Activated T-cell treated with anti-CD3 and anti-CD28 coated beads for 1 hour (primary cell): ENCODE data around the gene AKR1B15.
A peak's percentile ranks its signal among the peaks of the same experiment; 100 is the strongest.
"Not testable (repeated sequence)": the region's sequence is repeated elsewhere in the genome, so short reads cannot be mapped to it uniquely, and the experiment has no call there.

Experiments
- DNase-seq: peaks from one replicate; pipeline ENCODE4 v3.0.0-alpha.2; 2020; ENCODE audit warnings: low read depth

AKR1B15 gene

GRCh38 chr7:134563398-134563749, 14.5 kb downstream of the AKR1B15 start:
- DNase-seq: not testable (repeated sequence)

- DNase-seq: no peak
Measured at GRCh38 chr7:134565643-134566136, 16.8 kb downstream of the AKR1B15 start.

GRCh38 chr7:134567368-134567767, 18.5 kb downstream of the AKR1B15 start:
- DNase-seq: no peak

DNA sequence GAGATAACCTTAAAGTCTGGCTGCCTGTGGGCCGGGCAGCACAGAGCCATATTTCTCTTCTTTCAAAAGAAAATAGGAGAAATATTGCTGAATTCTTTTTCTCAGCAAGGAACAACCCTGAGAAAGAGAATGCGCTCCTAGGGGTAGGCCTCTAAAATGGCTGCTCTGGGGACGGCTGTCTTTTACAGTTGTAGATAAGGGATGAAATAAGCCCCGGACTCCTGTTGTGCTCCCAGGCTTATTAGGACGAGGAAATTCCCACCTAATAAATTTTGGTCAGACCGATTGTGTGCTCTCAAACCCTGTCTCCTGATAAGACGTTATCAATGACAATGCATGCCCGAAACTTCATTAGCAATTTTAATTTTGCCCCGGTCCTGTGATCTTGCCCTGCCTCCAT, 21.1 kb downstream of the AKR1B15 start:
- DNase-seq: not testable (repeated sequence)

GRCh38 chr7:134571101-134571500, 22.2 kb downstream of the AKR1B15 start:
- no peak for DNase-seq

GRCh38 chr7:134571746-134572461, 23.0 kb downstream of the AKR1B15 start:
- no peak for DNase-seq

DNA sequence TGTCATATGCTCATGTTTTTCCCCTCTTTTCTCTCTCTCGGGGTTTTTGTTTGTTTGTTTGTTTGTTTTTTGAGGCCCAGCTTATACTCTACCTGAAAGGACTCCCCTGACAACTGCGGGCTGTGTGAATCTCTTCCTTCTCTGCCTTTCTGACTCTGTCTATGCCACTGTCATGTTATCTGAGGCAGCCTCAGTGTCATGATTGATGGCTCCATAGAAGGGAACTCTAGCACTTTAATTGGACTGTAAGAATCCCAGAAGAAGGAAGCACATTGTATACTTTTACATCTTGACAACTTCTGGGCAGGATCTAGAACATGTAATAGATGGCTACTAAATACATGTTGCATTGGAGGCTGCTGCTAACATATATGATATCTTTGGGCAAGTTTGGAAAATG, 25.4 kb downstream of the AKR1B15 start:
- no peak for DNase-seq

GRCh38 chr7:134584290-134584689, 35.4 kb downstream of the AKR1B15 start:
- no peak for DNase-seq

GRCh38 chr7:134585897-134586296, 37.0 kb downstream of the AKR1B15 start:
- no peak for DNase-seq

DNA sequence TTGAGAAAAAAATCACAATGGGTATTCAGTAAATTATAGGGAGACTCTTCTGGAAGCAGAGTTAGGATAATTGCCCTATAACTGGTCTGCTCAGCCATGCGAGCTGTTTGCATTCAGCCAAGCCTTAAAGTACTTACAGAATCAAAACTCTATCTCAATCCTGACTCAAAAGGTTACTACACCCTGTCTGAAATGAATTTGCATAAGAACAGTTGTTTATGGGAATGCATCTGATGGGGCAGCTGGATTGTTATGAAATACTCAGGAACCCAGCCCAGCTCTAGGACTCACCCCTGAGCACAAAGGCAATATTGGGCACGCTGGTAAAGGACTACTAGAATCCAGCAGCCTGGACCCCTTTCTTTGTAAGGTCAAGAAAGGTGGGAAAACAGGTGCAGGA, 38.8 kb downstream of the AKR1B15 start:
- no peak for DNase-seq

DNA sequence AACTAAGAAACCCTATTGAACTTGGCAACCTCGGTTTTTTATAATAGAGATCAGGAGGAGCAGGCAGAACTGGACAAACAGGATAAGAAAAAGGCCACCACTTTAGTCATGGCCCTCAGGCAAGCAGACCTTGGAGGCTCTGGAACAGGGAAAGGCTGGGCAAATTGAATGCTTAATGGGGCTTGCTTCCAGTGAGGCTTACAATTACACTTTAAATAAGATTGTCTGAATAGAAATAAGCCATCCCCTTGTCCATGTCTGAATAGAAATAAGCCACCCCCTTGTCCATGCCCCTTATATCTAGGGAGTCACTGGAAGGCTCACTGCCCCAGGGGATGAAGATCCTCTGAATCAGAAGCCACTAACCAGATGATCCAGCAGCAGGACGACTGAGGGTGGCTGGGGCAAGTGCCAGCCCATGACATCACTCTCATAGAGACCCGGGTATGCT, 40.6 kb downstream of the AKR1B15 start:
- no peak for DNase-seq

DNA sequence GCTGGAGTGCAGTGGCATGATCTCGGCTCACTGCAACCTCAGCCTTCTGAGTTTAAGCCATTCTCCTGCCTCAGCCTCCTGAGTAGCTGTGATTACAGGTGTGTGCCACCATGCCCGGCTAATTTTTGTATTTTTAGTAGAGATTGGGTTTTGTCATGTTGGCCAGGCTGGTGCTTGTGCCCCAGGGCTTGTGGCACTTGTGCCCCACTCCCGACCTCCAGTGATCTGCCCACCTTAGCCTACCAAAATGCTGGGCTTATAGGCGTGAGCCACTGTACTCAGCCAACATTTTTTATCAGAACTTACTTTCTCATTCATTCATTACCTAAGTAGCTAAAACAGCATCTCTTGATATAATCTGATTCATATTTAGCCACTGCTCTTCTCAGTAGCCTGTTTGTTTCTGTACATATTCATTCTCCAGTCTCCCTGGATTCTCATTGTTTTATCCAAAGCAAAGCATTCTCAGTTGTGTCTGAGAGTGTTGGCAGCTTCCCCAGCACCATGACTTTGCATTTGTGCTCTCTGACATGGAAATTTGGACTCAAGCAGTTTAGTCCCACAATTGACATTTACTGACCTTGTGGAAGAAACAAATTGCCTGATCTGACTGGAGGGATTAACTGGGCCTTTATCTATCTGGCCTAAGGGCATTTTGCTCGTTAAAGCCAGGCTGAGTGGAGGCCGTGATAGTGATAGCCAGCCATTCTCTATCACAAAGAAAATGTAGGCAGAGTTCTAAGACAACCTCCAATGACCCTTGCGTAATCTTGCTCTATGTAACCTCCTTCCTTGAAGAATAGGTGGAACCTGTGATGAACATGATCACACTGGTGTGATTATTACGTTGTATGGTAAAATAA, 44.9 kb downstream of the AKR1B15 start:
- no peak for DNase-seq

DNA sequence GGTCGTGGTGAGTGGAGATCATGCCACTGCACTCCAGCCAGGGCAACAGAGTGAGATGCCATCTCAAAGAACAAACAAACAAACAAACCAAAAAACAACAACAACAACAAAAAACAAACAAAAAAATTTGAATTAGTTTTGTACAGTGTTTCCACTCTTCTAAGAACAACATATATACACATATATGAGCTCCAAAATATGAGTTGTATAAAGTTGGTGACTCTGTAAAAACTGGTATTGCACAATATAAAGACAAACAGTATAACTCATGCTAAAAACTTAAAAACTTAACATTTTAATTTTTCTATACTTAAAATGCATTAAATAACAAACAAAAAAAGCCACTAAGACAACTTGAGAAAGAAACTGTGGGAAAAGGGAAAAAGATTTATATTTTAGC, 46.0 kb downstream of the AKR1B15 start:
- DNase-seq: no peak

- DNase-seq: no peak
Measured at GRCh38 chr7:134599371-134599770, 50.5 kb downstream of the AKR1B15 start.

GRCh38 chr7:134601459-134601858, 52.5 kb downstream of the AKR1B15 start:
- DNase-seq: no peak

DNA sequence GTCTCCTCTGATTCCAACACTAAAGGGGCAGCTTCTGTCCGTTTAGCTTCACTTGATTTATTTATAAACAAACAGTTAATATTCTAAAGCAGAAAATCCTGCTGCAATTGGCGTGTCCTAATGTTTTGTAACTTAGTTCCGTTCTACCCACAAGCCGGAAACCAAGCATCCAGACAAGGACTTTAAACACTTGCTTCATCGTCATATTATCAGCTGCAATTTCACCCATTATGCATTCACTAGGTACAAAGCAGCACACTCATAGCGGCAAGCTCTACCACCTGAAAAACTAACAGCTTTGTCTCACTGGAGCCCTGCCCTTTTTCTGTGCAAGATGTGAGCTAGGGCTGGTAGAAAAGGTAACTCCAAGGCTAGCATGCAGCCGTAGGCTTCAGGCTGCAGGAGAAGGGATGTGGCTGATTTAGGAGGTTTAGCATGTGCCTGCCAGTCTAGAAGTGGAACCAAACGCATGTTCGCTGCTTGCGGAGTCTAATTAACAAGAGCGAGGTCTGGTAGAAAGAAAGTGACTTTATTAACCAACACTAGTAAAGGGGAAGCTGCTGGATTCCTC, 54.1 kb downstream of the AKR1B15 start:
- DNase-seq: no peak

GRCh38 chr7:134605978-134606923, 57.3 kb downstream of the AKR1B15 start:
- peak; percentile 41 for DNase-seq

- no peak for DNase-seq
Measured at GRCh38 chr7:134611611-134612151, 62.8 kb downstream of the AKR1B15 start.

- no peak for DNase-seq
Measured at GRCh38 chr7:134612197-134612596, 63.3 kb downstream of the AKR1B15 start.

DNA sequence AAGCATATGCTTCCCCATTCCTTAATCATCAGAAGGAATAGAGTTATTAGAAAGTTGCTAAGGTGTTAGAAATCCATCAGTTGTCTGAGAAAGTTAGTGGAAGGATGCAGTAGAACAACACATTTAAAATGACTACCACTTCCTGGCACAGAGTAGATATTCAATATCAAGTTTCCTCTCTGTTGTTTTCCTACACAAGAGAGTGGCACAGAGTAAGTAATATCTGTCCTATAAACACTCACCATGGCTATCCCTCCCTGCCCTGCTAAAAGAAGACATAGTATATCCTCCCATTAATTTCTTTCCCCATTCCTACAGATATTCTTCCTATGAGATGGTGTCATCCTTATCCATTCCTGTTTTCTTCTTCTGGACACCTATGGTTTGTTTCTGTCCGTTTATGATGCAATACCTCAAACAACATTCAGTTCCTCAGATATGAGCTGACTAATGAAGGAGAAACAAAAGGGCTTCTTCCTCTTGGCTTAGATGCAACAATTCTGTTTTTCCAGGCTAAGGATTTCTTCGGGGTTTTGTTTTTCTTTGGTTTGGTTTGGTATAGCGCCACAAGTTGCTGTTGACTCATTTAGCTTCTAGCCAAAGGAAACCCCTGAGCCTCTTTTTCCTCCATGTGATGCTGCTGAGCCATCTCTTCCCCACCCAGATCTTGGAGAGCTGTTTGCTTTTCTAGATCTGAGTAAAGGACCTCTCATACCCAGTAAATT, 64.9 kb downstream of the AKR1B15 start:
- no peak for DNase-seq

- DNase-seq: no peak
Measured at GRCh38 chr7:134616611-134617010, 67.7 kb downstream of the AKR1B15 start.
